ENCODE measurements around the gene ZCCHC7.

GRCh38 chr9:37134166-37134565, 13.8 kb downstream of the ZCCHC7 start:
- TF ChIP-seq CTCF (IDR thresholded peaks at IDR 0.05; ENCODE audit: low read depth, low read length) (no peak), EZH2phosphoT487 (IDR thresholded peaks at IDR 0.05; ENCODE audit: low read depth) (no peak)

Measured in OCI-LY3 (cell line).